ENCODE results near the gene RAB40A.
"Not testable (repeated sequence)": the region's sequence is repeated elsewhere in the genome, so short reads cannot be mapped to it uniquely, and the experiment has no call there.

RAB40A gene

DNA sequence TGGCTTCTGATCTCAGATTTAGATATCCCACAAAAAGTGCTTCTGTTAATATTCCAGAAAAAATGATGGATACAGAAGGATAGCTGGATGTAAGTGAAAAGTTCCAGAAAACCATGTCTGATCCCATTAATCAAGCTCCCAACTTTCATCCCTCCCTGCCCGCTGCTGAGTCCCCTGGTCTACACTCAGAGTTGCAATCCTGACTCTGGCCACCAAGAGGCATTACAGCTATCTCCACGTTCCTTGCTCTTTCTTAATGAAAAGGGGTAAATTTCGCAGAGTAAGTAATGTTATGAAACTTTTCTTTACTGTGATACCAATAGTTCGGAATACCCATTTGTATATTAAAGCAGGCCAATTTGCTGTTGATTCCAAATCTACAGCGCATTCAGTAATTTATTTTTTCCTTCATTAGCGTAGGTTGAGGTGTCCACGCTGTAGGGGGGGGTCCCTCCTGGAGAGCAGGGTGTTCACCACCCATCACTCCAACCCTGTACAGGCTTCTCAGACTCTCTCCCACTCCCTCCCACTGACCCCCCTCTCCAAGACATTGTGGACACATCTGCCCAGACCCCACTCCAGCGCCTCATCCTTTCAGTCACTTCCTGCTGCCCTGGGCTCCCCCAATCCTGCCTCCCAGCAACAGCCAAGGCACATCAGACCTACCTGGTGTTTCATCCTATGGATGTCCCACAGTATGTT is 55.1 kb downstream of the RAB40A start:
- DNase-seq (ENCODE audit: low spot score): no peak

DNA sequence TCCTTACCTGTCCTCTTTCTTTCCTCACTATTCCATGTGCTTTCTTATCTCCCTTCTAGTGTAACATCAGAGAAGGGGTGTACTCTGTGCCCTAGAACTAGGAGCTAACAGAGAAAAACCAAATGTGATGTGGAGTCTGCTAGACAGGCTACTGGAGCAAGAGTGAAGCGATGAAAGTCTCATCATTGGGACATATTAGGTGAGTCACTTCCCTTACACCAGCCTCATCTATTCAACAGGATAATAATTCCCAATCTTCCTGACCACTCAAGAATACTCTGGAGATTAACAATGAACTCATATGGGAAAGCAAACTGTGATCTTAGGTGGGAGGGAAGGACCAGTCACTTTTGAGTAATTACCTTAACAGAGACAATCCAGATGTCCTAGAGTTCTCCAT is 58.1 kb downstream of the RAB40A start:
- DNase-seq (ENCODE audit: low spot score): no peak

DNA sequence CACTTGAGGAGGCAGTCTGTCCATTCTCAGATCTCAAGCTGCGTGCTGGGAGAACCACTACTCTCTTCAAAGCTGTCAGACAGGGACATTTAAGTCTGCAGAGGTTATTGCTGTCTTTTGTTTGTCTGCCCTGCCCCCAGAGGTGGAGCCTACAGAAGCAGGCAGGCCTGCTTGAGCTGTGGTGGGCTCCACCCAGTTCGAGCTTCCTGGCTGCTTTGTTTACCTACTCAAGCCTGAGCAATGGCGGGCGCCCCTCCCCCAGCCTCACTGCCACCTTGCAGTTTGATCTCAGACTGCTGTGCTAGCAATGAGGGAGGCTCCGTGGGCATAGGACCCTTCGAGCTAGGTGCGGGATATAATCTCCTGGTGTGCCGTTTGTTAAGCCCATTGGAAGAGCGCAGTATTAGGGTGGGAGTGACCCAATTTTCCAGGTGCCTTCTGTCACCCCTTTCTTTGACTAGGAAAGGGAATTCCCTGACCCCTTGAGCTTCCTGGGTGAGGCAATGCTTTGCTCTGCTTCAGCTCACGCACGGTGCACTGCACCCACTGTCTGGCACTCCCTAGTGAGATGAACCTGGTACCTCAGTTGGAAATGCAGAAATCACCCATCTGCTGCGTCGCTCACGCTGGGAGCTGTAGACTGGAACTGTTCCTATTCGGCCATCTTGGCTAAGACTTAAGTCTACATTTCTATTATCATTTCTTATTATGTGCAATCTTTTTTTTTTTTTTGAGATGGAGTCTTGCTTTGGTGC is 59.1 kb downstream of the RAB40A start:
- not testable (repeated sequence) for DNase-seq (ENCODE audit: low spot score)

GRCh38 chrX:103453655-103454054 is 65.6 kb downstream of the RAB40A start:
- DNase-seq (ENCODE audit: low spot score): no peak

Data from LoVo (cell line).